HepG2 (cell line): Measurements from ENCODE around the gene DRAM1. TPM values are rescaled to one million over a fixed set of nuclear protein-coding genes. Genes with fewer than 3 reads are reported as not detected.

ENCODE experiments used
- AGO2 ChIP-seq: fragments of 200-400 bp; formaldehyde crosslinking; optimal IDR thresholded peaks from 2 replicates; pipeline ENCODE3; 2017; ENCODE audit warnings: mild to moderate bottlenecking, low read depth, low read length, moderate library complexity
- ARHGAP35 ChIP-seq: sonication (generic); formaldehyde crosslinking; IDR thresholded peaks from 2 replicates; pipeline ENCODE4 v1.9.0; 2022; ENCODE audit warnings: mild to moderate bottlenecking, inconsistent platforms, moderate library complexity, missing genetic modification reagents, borderline replicate concordance
- BCL3 ChIP-seq: sonication (generic); formaldehyde crosslinking; IDR thresholded peaks from 2 replicates; pipeline ENCODE4 v1.5.1; 2020; ENCODE audit warnings: mild to moderate bottlenecking, missing genetic modification reagents, moderate library complexity
- ELF1 ChIP-seq: sonication (generic); formaldehyde crosslinking; IDR thresholded peaks from 2 replicates; pipeline ENCODE4 v1.4.0; 2020; ENCODE audit warnings: missing genetic modification reagents
- KDM5B ChIP-seq: sonication (generic); formaldehyde crosslinking; IDR thresholded peaks from 2 replicates; pipeline ENCODE4 v1.4.0; 2020; ENCODE audit warnings: missing genetic modification reagents, mild to moderate bottlenecking, borderline replicate concordance
- MAX ChIP-seq: IDR thresholded peaks from 2 replicates; pipeline ENCODE4 v1.6.1; 2012; ENCODE audit warnings: inconsistent platforms
- MEIS1 ChIP-seq: sonication (generic); formaldehyde crosslinking; IDR thresholded peaks from 2 replicates; pipeline ENCODE4 v1.9.0; 2021; ENCODE audit warnings: mild to moderate bottlenecking, missing genetic modification reagents, moderate library complexity, borderline replicate concordance
- MLLT10 ChIP-seq: sonication (generic); formaldehyde crosslinking; IDR thresholded peaks from 2 replicates; pipeline ENCODE4 v1.4.0; 2020; ENCODE audit warnings: missing genetic modification reagents
- MYC ChIP-seq: sonication (generic); formaldehyde crosslinking; IDR thresholded peaks from 2 replicates; pipeline ENCODE4 v1.9.0; 2021; ENCODE audit warnings: missing genetic modification reagents, borderline replicate concordance
- NKX3-1 ChIP-seq: sonication (generic); formaldehyde crosslinking; IDR thresholded peaks from 2 replicates; pipeline ENCODE4 v1.5.0; 2020; ENCODE audit warnings: missing genetic modification reagents
- NR2C2 ChIP-seq: sonication (generic); formaldehyde crosslinking; IDR thresholded peaks from 2 replicates; pipeline ENCODE4 v1.4.0; 2020; ENCODE audit warnings: missing genetic modification reagents, mild to moderate bottlenecking, moderate library complexity, borderline replicate concordance
- PAWR ChIP-seq: sonication (generic); formaldehyde crosslinking; IDR thresholded peaks from 2 replicates; pipeline ENCODE4 v1.4.0; 2020; ENCODE audit warnings: missing genetic modification reagents, mild to moderate bottlenecking, borderline replicate concordance
- POLR2G ChIP-seq: fragments of 200-400 bp; formaldehyde crosslinking; IDR thresholded peaks from 2 replicates; pipeline ENCODE4 v1.6.1; 2018; ENCODE audit warnings: mild to moderate bottlenecking, low read depth, low read length, moderate library complexity
- RAD21 ChIP-seq: fragments of 450-650 bp; formaldehyde crosslinking; IDR thresholded peaks from 2 replicates; pipeline ENCODE4 v1.5.0; 2020; ENCODE audit warnings: mild to moderate bottlenecking
- TBX2 ChIP-seq: sonication (generic); formaldehyde crosslinking; IDR thresholded peaks from 2 replicates; pipeline ENCODE4 v1.5.0; 2020; ENCODE audit warnings: missing genetic modification reagents, mild to moderate bottlenecking, borderline replicate concordance
- TGIF2 ChIP-seq: IDR thresholded peaks from 2 replicates; pipeline ENCODE4 v1.6.1; 2016; ENCODE audit warnings: control low read depth, missing compliant biosample characterization
- ZBTB14 ChIP-seq: sonication (generic); formaldehyde crosslinking; IDR thresholded peaks from 2 replicates; pipeline ENCODE4 v1.4.0; 2020; ENCODE audit warnings: missing genetic modification reagents
- ZNF225 ChIP-seq: sonication (generic); formaldehyde crosslinking; IDR thresholded peaks from 2 replicates; pipeline ENCODE4 v1.4.0; 2020; ENCODE audit warnings: mild to moderate bottlenecking, missing genetic modification reagents
- ZNF253 ChIP-seq: sonication (generic); formaldehyde crosslinking; IDR thresholded peaks from 2 replicates; pipeline ENCODE4 v1.8.0; 2022; ENCODE audit warnings: mild to moderate bottlenecking, missing genetic modification reagents, borderline replicate concordance
- ZNF296 ChIP-seq: sonication (generic); formaldehyde crosslinking; conservative IDR thresholded peaks from 2 replicates; pipeline ENCODE4 v1.5.0; 2020; ENCODE audit warnings: mild to moderate bottlenecking, missing genetic modification reagents
- ZNF350 ChIP-seq: sonication (generic); formaldehyde crosslinking; IDR thresholded peaks from 2 replicates; pipeline ENCODE4 v1.4.0; 2020; ENCODE audit warnings: mild to moderate bottlenecking, low read depth, missing genetic modification reagents, borderline replicate concordance
- ZNF367 ChIP-seq: sonication (generic); formaldehyde crosslinking; IDR thresholded peaks from 2 replicates; pipeline ENCODE4 v1.4.0; 2020; ENCODE audit warnings: missing genetic modification reagents, borderline replicate concordance
- ZNF510 ChIP-seq: sonication (generic); formaldehyde crosslinking; IDR thresholded peaks from 2 replicates; pipeline ENCODE4 v1.4.0; 2020; ENCODE audit warnings: low read depth, mild to moderate bottlenecking, missing genetic modification reagents
- ZNF710 ChIP-seq: sonication (generic); formaldehyde crosslinking; IDR thresholded peaks from 2 replicates; pipeline ENCODE4 v1.5.0; 2020; ENCODE audit warnings: mild to moderate bottlenecking, missing genetic modification reagents, borderline replicate concordance
- ZNF777 ChIP-seq: sonication (generic); formaldehyde crosslinking; IDR thresholded peaks from 2 replicates; pipeline ENCODE4 v1.4.0; 2020; ENCODE audit warnings: missing genetic modification reagents
- polyA plus RNA-seq, 8 experiments: library from polyadenylated mRNA; depleted of rRNA in 3 of 8; stranded (reverse) in 7 of 8; unstranded in 1 of 8; fragments of >200 nt; fragmentation: Illumina TruSeq in 4 of 8; extraction: Trizol in 4 of 8; gene quantifications; 2 replicates each; pipeline versions ENCODE4 v1.2.1 to v1.2.3, GENCODE V29; 2011 to 2016; ENCODE audit warnings: low read depth in 4 of 8, missing spikeins in 1 of 8, mixed read lengths in 1 of 8; ENCODE audit not compliant: insufficient read depth in 1 of 8
- total RNA-seq, 5 experiments: library from RNA; depleted of rRNA; stranded (reverse); fragments of >200 nt; fragmentation: Illumina TruSeq; extraction: Trizol; gene quantifications; 2 replicates each; pipeline ENCODE4 v1.2.3, GENCODE V29; 2016; ENCODE audit warnings: low read depth in 1 of 5

DRAM1 gene
- total and polyA plus RNA-seq, 2 of the 13 experiments (the other 11 are each of a cell fraction or from before 2014, with no cell fraction given): 20.9 to 32.6 TPM

- TF ChIP-seq ZBTB14 (CRISPR knock-in tag) (no peak), POLR2G (peak; percentile 86), MEIS1 (CRISPR knock-in tag) (peak; percentile 33; the same call in 1 of the 2 replicates), MAX (peak; percentile 94), ZNF296 (CRISPR knock-in tag) (peak; percentile 63; the same call in 1 of the 2 replicates), NKX3-1 (peak; percentile 87), NR2C2 (peak; percentile 74), ZNF350 (CRISPR knock-in tag) (peak; percentile 71; the same call in 1 of the 2 replicates), TGIF2 (peak; percentile 87), BCL3 (peak; percentile 45), ZNF710 (CRISPR knock-in tag) (peak; percentile 88), ZNF225 (CRISPR knock-in tag) (no peak), ARHGAP35 (peak; percentile 71; the same call in 1 of the 2 replicates), AGO2 (peak; percentile 63), ZNF510 (CRISPR knock-in tag) (no peak; the same call in 1 of the 2 replicates), MLLT10 (CRISPR knock-in tag) (no peak), ELF1 (CRISPR knock-in tag) (peak; percentile 71; the same call in 1 of the 2 replicates), PAWR (CRISPR knock-in tag) (no peak), ZNF777 (CRISPR knock-in tag) (peak; percentile 95), TBX2 (CRISPR knock-in tag) (peak; percentile 86), ZNF253 (CRISPR knock-in tag) (no peak; the same call in 1 of the 2 replicates), MYC (CRISPR knock-in tag) (peak; percentile 89; the same call in 1 of the 2 replicates), ZNF367 (CRISPR knock-in tag) (no peak), KDM5B (CRISPR knock-in tag) (peak; percentile 91), RAD21 (CRISPR knock-in tag) (peak; percentile 10; the same call in 1 of the 2 replicates)
These were observed at the start of gene DRAM1 (continued) for GRCh38 chr12:101876861-101877805.
